WI38 (cell line): ENCODE measurements around the gene MRC2.
"Not testable (repeated sequence)": the region's sequence is repeated elsewhere in the genome, so short reads cannot be mapped to it uniquely, and the experiment has no call there.

Experiments
- H3K4me3 ChIP-seq: 2 replicates; pipeline ENCODE4 v1.5.1; 2011; ENCODE audit warnings: low read depth, mild to moderate bottlenecking, control low read depth, low read length
- CTCF ChIP-seq: IDR thresholded peaks from 2 replicates; pipeline ENCODE4 v1.5.1; 2012; ENCODE audit warnings: low read depth, mild to moderate bottlenecking, control low read depth, low read length

Gene MRC2

DNA sequence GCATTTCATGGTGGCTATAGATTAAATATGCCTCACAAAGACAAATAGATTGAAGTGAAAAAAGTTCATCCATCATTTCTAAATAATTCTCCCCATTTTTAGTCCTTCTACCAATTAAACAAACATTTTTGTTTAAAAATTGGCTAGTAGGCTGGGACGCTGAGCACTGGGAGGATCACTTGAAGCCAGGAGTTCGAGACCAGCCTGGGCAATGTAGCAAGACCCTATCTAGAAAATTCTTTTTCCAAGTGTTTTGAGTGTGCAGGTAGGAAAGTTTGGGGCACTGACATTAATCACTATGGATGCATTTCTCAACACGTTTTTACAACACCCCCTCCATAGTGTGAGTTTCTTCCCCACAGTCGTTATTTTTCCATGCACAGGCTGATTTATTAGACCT lies 56.7 kb downstream of the MRC2 start:
- TF ChIP-seq CTCF = no peak
- H3K4me3 ChIP-seq = no peak overlapping the region

- no peak for TF ChIP-seq CTCF
Observed at GRCh38 chr17:62687997-62688396, 60.5 kb downstream of the MRC2 start.

GRCh38 chr17:62688398-62689160 lies 61.1 kb downstream of the MRC2 start:
- no peak for TF ChIP-seq CTCF
- H3K4me3 ChIP-seq = no peak overlapping the region

More at GRCh38 chr17:62687997-62688396, 60.5 kb downstream of the MRC2 start:
- no peak overlapping the region for H3K4me3 ChIP-seq

DNA sequence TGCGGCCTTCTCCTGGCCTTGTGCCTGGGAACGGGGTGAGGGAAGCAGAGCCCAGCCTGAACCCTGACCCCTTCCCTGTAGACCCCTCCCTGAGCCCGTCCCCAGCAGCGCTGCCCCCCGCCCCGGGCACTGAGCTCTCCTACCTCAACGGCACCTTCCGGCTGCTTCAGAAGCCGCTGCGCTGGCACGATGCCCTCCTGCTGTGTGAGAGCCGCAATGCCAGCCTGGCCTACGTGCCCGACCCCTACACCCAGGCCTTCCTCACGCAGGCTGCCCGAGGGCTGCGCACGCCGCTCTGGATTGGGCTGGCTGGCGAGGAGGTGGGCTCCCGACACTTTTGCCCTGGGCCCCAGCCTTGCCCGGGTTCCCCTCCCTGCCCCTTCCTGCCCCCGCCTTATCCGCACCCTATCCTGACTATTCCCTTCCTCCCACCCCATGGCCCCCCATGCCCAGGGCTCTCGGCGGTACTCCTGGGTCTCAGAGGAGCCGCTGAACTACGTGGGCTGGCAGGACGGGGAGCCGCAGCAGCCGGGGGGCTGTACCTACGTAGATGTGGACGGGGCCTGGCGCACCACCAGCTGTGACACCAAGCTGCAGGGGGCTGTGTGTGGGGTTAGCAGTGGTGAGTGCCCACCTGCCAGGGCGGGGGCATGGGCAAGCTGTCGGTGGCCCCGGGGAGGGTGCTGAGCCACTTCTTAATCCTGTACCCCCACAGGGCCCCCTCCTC lies 62.1 kb downstream of the MRC2 start:
- no peak for TF ChIP-seq CTCF
- no peak overlapping the region for H3K4me3 ChIP-seq

DNA sequence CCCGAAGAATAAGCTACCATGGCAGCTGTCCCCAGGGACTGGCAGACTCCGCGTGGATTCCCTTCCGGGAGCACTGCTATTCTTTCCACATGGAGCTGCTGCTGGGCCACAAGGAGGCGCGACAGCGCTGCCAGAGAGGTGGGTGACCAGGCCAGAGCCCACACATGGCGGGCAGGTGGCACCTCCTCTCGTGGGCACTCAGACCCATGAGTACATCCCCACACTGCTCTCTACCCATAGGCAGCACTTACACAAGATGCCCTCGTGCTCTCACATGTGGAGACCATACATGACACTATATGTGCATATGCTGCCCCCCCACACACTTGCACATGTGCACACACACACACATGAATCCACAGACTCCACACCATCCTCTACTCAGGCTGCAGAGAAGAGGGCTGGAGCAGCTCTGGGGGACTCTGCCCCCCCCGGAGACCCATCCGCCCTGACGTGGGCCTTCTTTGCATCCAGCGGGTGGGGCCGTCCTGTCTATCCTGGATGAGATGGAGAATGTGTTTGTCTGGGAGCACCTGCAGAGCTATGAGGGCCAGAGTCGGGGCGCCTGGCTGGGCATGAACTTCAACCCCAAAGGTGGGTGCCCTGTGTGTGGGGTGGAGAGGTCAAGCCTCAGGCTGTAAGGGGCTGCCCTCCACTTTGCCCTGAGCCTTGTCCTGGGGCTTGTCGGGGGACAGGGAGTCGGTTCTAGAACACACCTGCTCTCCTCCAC lies 62.9 kb downstream of the MRC2 start:
- no peak overlapping the region for H3K4me3 ChIP-seq
- TF ChIP-seq CTCF = no peak

DNA sequence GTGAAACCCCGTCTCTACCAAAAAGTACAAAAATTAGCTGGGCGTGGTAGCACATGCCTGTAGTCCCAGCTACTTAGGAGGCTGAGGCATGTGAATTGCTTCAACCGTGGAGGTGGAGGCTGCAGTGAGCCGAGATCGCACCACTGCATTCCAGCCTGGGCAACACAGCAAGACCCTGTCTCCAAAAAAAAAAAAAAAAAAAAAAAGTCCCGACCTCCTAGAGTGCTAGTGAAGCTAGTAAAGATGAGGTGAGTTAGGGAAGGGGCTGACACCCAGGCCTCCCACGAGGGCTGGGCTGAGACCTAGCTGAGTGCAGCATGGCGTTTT lies 64.1 kb downstream of the MRC2 start:
- not testable (repeated sequence) for H3K4me3 ChIP-seq

DNA sequence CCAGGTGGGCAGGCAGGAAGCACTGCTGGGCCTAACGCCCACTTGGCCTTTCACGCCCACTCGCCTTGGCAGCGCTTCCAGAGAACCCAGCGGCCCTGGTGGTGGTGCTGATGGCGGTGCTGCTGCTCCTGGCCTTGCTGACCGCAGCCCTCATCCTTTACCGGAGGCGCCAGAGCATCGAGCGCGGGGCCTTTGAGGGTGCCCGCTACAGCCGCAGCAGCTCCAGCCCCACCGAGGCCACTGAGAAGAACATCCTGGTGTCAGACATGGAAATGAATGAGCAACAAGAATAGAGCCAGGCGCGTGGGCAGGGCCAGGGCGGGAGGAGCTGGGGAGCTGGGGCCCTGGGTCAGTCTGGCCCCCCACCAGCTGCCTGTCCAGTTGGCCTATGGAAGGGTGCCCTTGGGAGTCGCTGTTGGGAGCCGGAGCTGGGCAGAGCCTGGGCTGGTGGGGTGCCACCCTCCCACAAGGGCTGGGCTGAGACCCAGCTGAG lies 64.7 kb downstream of the MRC2 start:
- no peak for TF ChIP-seq CTCF
- H3K4me3 ChIP-seq = no peak overlapping the region
